ENCODE results near the gene FAR2. TPM values are rescaled to one million over a fixed set of nuclear protein-coding genes. Genes with fewer than 3 reads are reported as not detected.
"Not testable (repeated sequence)": the region's sequence is repeated elsewhere in the genome, so short reads cannot be mapped to it uniquely, and the experiment has no call there.

FAR2 gene
- total RNA-seq, 1 experiment from 2014 or later, result 6.6 TPM

GRCh38 chr12:29133181-29133580 is 15.9 kb upstream of the FAR2 start:
- Histone ChIP-seq H3K4me3 (ENCODE audit: low read depth, low read length) (no peak overlapping the region), H3K9me3 (no peaks in the 10 kb centered on the region), H3K36me3 (ENCODE audit: control insufficient read depth, insufficient read depth, low read length) (no peaks in the 10 kb centered on the region), H3K27me3 (replicated peaks; ENCODE audit: control insufficient read depth, insufficient read depth, low read length) (no peaks in the 10 kb centered on the region), H3K4me1 (no peaks in the 10 kb centered on the region)
- no peak for DNase-seq
- Mint-ChIP-seq H3K27ac (ENCODE audit: unreplicated experiment) (no peak overlapping the region), H3K27me3 (ENCODE audit: insufficient read depth, unreplicated experiment) (peaks cover 4% of the 10 kb centered on the region), H3K36me3 (ENCODE audit: insufficient read depth, unreplicated experiment) (no peaks in the 10 kb centered on the region), H3K4me3 (ENCODE audit: unreplicated experiment) (no peak overlapping the region), H3K9me3 (ENCODE audit: unreplicated experiment) (no peaks in the 10 kb centered on the region), H3K4me1 (ENCODE audit: low read depth, unreplicated experiment) (no peaks in the 10 kb centered on the region)
- no TSS peak for BruUV-seq (replicated peaks)
- ChIA-PET POLR2A (no interaction called here), CTCF (no interaction called here)
- intact Hi-C loops (cut with micrococcal nuclease; ENCODE audit: unreplicated experiment), result no loop called here
- no peak for TF ChIP-seq CTCF (IDR thresholded peaks at IDR 0.05; ENCODE audit: insufficient read depth in 1 of 2, low read depth in 1 of 2, low read length in 1 of 2, severe bottlenecking in 1 of 2, unreplicated experiment in 1 of 2)

GRCh38 chr12:29133680-29134079 is 15.4 kb upstream of the FAR2 start:
- Mint-ChIP-seq H3K9me3 (ENCODE audit: unreplicated experiment) (no peaks in the 10 kb centered on the region), H3K4me1 (ENCODE audit: low read depth, unreplicated experiment) (peaks cover under 1% of the 10 kb centered on the region), H3K27ac (ENCODE audit: unreplicated experiment) (no peak overlapping the region), H3K4me3 (ENCODE audit: unreplicated experiment) (no peak overlapping the region), H3K36me3 (ENCODE audit: insufficient read depth, unreplicated experiment) (no peaks in the 10 kb centered on the region), H3K27me3 (ENCODE audit: insufficient read depth, unreplicated experiment) (peaks cover 4% of the 10 kb centered on the region)
- BruUV-seq (replicated peaks), result no TSS peak
- intact Hi-C loops (cut with micrococcal nuclease; ENCODE audit: unreplicated experiment), result no loop called here
- ChIA-PET CTCF (no interaction called here), POLR2A (no interaction called here)
- no peak for TF ChIP-seq CTCF (IDR thresholded peaks at IDR 0.05; ENCODE audit: insufficient read depth in 1 of 2, low read depth in 1 of 2, low read length in 1 of 2, severe bottlenecking in 1 of 2, unreplicated experiment in 1 of 2)
- Histone ChIP-seq H3K36me3 (ENCODE audit: control insufficient read depth, insufficient read depth, low read length) (no peaks in the 10 kb centered on the region), H3K27me3 (replicated peaks; ENCODE audit: control insufficient read depth, insufficient read depth, low read length) (no peaks in the 10 kb centered on the region), H3K4me3 (ENCODE audit: low read depth, low read length) (no peak overlapping the region), H3K9me3 (no peaks in the 10 kb centered on the region), H3K4me1 (no peaks in the 10 kb centered on the region)
- DNase-seq, result no peak

- intact Hi-C loops (cut with micrococcal nuclease; ENCODE audit: unreplicated experiment); POLR2A ChIA-PET; H3K27me3 Mint-ChIP-seq (ENCODE audit: insufficient read depth, unreplicated experiment); H3K27me3 ChIP-seq (replicated peaks; ENCODE audit: control insufficient read depth, insufficient read depth, low read length); H3K4me3 Mint-ChIP-seq (ENCODE audit: unreplicated experiment); H3K4me3 ChIP-seq (ENCODE audit: low read depth, low read length); H3K9me3 Mint-ChIP-seq (ENCODE audit: unreplicated experiment); H3K4me1 ChIP-seq; H3K27ac Mint-ChIP-seq (ENCODE audit: unreplicated experiment); BruUV-seq (replicated peaks); H3K9me3 ChIP-seq; CTCF ChIA-PET; DNase-seq; H3K36me3 Mint-ChIP-seq (ENCODE audit: insufficient read depth, unreplicated experiment); H3K4me1 Mint-ChIP-seq (ENCODE audit: low read depth, unreplicated experiment); H3K36me3 ChIP-seq (ENCODE audit: control insufficient read depth, insufficient read depth, low read length): not testable (repeated sequence)
Observed at GRCh38 chr12:29138256-29138655, 10.8 kb upstream of the FAR2 start.

- H3K4me1 ChIP-seq; H3K4me1 Mint-ChIP-seq (ENCODE audit: low read depth, unreplicated experiment); H3K36me3 ChIP-seq (ENCODE audit: control insufficient read depth, insufficient read depth, low read length); H3K27ac Mint-ChIP-seq (ENCODE audit: unreplicated experiment); H3K9me3 Mint-ChIP-seq (ENCODE audit: unreplicated experiment); H3K27me3 Mint-ChIP-seq (ENCODE audit: insufficient read depth, unreplicated experiment); H3K9me3 ChIP-seq; H3K36me3 Mint-ChIP-seq (ENCODE audit: insufficient read depth, unreplicated experiment); H3K4me3 Mint-ChIP-seq (ENCODE audit: unreplicated experiment); POLR2A ChIA-PET; H3K4me3 ChIP-seq (ENCODE audit: low read depth, low read length); DNase-seq; BruUV-seq (replicated peaks); CTCF ChIA-PET; H3K27me3 ChIP-seq (replicated peaks; ENCODE audit: control insufficient read depth, insufficient read depth, low read length); intact Hi-C loops (cut with micrococcal nuclease; ENCODE audit: unreplicated experiment): not testable (repeated sequence)
Observed at GRCh38 chr12:29138855-29139254, 10.2 kb upstream of the FAR2 start.
